ENCODE data around the gene ENTPD7.
"Not testable (repeated sequence)": the region's sequence is repeated elsewhere in the genome, so short reads cannot be mapped to it uniquely, and the experiment has no call there.

Gene ENTPD7, protein sequence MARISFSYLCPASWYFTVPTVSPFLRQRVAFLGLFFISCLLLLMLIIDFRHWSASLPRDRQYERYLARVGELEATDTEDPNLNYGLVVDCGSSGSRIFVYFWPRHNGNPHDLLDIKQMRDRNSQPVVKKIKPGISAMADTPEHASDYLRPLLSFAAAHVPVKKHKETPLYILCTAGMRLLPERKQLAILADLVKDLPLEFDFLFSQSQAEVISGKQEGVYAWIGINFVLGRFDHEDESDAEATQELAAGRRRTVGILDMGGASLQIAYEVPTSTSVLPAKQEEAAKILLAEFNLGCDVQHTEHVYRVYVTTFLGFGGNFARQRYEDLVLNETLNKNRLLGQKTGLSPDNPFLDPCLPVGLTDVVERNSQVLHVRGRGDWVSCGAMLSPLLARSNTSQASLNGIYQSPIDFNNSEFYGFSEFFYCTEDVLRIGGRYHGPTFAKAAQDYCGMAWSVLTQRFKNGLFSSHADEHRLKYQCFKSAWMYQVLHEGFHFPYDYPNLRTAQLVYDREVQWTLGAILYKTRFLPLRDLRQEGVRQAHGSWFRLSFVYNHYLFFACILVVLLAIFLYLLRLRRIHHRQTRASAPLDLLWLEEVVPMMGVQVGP

DNA sequence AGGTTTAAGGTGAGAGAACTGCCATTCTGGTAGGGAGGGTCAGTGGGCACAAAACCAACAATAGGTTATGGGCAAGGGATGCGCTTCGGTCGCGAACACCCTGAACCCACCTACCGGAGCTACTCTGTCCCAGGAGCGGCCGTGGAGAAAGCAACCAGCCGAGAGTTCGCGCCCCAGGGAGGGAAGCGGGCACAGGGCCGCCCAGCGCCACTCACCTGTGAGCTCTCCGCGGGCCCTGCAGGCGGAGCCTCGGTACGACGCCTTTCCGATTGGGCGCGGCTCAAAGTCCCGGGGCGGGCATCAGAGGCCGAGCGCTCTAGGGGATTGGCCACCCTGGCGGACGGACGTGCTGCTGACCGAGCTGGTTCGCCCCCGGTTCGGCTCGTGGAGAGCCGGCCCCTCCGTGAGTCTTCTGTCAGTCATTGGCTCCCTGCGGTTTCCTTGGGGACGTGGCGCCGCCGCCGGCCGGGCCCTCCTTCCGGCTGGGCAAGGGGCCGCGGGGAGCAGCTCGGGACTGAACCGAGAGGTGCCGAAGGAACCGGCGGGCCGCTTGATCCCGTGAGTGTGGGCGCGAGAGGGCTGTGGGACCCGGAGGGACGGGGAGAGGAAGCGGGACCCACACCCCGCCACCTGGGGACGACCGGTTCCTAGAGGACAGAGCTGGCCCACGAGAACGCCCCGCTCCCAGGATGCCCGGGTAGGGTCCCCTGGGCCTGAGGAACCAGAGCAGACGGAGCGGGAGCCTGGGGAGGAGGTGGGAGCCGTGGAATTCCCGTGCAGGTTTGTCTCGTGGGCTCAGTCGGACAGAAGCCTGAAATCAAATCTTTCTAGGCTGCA is at the start of gene ENTPD7:
TSS of gene ENTPD7 (plus strand) at position 479 of the 837 bp plus-strand sequence. CDS start 448 bp downstream, outside the sequence.
- DNase-seq: peak; percentile 88

DNA sequence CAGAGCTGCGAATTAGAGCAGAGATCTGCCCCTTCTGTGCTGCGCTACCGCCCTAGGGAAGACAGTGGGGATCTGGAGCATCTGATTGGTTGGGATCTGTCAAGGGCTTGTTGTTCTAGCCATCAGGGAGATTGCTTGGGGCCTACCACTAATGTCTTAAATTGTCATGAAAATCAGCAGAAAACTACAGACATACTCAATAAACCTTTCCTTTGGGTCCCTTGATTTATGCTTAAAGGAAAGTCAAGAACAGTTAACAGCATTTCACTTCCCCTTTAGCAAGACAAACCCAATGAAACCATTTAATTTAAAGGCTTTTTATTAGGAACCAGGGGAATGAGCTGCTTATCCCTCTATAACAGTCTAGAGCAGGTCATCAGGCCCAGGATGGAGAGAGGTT is 49.1 kb upstream of the ENTPD7 start:
- no peak for DNase-seq

GRCh38 chr10:99611326-99611725 is 48.0 kb upstream of the ENTPD7 start:
- DNase-seq: no peak

DNA sequence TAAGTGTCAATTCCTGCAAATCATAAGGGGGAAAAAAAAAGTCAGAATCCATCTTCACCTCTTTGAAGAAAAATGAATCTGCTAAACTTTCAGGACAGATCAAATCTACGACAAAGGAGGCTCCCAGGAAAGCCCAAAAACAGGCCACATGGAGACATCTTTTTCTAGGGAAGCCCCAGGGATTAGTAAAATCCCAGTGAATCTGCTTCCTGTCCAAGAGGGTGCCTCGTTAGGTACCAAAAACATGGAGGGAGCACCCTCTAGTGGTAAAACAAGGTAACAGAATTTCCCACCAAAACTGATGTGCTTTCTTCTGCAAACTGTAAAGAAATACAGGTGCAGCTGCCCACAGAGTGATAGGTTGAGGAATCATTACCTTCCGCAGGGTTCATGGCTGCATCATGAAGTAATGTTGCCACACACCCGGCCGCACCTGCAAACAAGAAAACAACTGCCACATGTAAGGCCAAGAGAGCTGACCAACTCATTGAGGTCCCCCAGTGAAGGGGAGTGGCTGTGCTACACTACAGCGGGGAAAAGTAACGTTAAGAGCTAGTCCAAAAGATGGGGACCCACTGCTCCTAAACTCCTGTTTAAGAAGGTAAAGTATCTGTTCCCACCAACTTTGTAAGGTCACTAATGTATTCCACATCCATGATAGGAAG is 47.0 kb upstream of the ENTPD7 start:
- no peak for DNase-seq

GRCh38 chr10:99615426-99615825 is 43.9 kb upstream of the ENTPD7 start:
- DNase-seq: no peak

DNA sequence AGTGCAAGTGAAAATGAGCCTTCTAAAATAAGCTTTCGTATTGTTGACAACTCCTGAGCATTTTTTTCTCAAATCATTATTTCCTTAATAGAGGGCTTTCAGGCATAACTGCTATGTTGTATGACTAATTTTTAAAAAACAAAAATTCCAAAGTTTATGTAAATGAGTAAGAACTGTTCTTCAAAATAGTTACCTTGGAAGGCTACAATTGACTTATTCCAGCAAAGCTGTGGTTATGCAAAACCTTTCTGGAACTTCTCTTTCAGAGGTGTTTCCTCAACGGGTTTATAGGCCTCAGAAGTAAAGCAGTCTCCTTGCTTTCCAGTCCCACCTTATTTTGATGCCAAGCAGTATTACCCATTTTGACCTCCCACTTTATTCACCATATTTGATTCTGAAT is 41.6 kb upstream of the ENTPD7 start:
- DNase-seq: no peak

- DNase-seq: no peak
Observed at GRCh38 chr10:99619090-99619800, 40.1 kb upstream of the ENTPD7 start.

GRCh38 chr10:99619851-99620710 is 39.2 kb upstream of the ENTPD7 start, which contains the start of gene SLC25A28:
Gene SLC25A28, minus strand, starts transcription at chr10:99620439. Its CDS starts 104 bp downstream, at chr10:99620335.
- peak; percentile 85 for DNase-seq

DNA sequence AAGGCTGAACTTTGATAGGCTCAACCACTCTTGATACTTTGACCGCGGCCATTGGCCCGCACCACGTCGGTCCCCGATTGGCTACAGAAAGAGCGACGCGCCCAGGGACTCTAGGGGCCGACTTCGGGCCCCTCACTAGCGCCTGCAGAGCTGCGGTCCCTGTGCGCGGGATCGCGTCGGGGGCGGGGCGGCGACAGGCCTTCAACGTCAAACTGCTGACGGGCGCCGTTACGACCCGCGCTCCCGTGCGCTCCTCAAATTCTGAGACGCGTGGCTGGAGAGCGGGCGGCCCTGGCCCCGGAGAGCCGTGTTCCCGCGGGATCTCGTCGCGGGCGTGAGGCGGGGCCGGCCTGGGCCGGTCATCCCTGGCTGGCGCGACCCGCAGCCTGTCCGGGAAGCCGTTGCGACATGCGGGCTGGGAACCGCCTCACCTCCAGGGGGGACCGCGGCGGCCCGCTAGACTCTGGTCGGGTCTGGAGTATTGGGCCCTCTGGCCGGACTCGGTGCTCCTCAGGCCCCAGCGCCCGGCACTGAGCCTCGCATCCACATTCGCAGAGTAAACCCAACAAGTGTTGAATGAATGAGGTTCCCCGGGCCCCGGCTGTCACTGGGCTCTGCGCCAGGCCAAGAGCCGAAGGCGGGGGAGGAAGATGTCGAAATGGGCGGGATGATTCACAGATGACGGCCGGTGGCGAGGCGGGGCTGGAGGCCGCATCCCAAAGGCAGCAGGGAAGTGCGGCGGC is 38.4 kb upstream of the ENTPD7 start:
- DNase-seq: peak; percentile 83

GRCh38 chr10:99621454-99622251 is 37.7 kb upstream of the ENTPD7 start:
- DNase-seq: no peak

DNA sequence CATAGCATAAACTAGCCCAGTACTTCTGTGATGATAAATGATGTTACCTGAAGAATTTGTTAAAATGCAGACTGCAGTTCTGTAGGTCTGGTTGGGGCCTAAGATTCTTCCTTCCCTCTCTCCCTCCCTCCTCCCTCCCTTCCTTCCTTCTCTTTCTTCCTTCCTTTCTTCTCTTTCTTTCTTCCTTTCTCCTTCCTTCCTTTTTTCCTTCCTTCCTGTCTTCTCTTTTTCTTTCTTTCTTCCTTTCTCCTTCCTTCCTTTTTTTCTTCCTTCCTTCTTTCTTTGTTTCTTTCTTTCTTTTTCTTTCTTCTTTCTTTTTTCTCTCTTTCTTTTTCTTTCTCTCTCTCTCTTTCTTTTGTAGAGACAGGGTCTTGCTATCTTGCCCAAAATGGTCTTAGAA is 35.4 kb upstream of the ENTPD7 start:
- no peak for DNase-seq

DNA sequence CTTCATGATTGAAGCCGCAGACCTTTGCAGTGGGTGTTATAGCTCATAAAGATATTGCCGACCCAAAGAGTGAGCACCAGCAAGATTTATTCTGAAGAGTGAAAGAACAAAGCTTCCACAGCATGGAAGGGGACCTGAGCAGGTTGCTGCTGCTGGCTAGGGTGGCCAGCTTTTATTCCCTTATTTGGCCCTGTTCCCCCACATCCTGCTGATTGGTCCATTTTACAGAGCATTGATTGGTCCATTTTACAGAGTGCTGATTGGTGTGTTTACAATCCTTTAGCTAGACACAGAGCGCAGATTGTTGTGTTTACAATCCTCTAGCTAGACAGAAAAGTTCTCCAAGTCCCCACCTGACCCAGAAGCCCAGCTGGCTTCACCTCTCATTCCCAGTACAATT is 34.2 kb upstream of the ENTPD7 start:
- not testable (repeated sequence) for DNase-seq

DNA sequence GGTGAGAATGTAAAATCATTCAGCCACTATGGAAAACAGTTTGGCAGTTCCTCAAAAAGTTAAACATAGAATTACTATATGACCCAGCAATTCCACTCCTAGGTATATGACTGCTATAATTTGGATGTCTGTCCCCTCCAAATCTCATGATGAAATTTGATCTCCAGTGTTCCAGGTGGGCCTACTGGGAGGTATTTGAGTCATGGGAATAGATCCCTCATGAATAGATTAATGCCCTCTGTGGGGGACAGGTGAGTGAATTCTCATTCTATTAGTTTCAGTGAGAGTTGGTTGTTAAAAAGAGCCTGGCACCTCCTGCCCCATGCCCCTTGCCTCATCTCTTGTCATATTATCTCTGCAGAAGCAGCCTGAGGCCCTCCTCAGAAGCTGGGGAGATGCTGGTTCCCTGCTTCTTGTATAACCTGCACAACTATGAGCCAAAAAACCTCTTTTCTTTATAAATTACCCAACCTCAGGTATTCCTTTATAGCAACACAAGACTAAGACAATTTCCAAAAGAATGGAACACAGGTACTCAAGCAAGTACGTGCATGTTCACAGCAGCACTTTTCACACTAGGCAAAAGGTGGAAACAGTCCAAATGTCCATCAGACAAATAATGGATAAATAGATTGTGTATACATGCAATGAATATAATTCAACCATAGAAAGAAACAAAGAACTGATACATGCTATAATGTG is 30.2 kb upstream of the ENTPD7 start:
- no peak for DNase-seq

DNA sequence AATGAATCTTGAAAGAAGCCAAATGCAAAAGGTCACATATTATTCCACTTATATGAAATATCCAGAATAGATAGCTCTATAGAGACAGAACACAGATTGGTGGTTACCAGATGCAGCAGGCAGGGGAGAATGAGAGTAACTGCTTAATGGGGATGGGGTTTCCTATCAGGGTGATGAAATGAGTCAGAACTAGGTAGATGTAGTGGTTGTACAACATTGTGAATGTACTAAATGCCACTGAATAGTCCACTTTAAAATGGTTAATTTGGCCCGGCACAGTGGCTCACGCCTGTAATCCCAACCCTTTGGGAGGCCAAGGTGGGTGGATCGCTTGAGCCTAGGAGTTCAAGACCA is 29.7 kb upstream of the ENTPD7 start:
- no peak for DNase-seq

GRCh38 chr10:99630433-99630832 is 28.9 kb upstream of the ENTPD7 start:
- DNase-seq: no peak

DNA sequence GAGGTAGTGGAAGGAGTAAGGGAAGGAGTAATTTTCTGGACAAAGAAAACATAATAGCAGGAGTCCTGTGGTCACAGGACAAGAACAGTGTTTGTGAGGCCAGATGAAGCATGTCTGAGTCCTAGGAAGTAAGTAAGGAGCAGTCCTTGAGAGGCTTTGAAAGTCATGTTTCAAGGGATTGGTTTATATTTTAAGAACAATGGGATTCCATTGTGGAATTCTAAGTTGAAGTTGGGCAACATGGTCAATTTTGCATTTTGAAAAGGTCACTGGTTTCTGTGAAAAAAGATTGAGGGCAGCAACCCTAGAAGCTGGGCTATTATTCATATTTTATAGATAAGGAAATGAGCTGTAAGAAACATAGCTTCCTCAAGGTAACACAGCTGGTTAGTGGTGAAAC is 28.3 kb upstream of the ENTPD7 start:
- no peak for DNase-seq

GRCh38 chr10:99631496-99631895 is 27.8 kb upstream of the ENTPD7 start:
- no peak for DNase-seq

DNA sequence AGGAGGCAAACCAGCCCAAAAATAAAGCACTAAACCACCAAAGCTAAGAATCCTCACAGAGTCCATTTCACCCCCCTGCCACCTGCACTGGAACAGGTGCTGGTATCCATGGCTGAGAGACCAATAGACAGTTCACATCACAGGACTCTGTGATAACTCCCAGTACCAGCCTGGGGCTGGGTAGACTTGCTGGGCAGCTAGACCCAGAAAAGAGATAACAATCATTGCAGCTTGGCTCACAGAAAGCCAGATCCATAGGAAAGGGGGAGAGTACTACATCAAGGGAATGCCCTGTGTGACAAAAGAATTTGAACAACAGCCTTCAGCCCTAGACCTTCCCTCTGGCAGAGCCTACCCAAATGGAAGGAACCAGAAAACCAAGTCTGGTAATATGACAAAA is 25.5 kb upstream of the ENTPD7 start:
- no peak for DNase-seq

DNA sequence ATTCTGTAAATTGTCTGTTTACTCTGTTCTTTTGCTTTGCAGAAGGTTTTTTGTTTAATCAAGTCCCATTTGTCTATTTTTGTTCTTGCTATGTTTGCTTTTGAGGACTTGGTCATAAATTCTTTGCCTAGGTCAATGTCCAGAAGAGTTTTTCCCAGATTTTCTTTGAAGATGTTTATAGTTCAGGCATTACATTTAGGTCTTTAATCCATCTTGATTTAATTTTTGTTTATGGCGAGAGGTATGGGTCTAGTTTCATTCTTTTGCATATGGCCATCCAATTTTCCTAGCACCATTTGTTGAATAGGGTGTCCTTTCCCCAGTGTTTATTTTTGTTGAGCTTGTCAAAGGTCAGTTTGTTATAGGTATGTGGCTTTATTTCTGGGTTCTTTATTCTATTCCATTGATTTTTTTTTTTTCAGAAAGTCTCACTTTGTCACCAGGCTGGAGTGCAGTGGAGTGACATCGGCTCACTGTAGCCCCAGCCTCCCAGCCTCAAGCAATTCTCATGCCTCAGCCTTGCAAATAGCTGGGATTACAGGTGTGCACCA is 11.6 kb upstream of the ENTPD7 start:
- DNase-seq: no peak

All from stimulated activated CD4-positive, alpha-beta T cell treated with anti-CD3 and anti-CD28 coated beads, Interleukin-12 subunit alpha, Interleukin-12 subunit beta, amount 100 ng/mL, for 4 hours (primary cell).